HUES64 (cell line): ENCODE data around the gene FAM234A. TPM values are rescaled to one million over a fixed set of nuclear protein-coding genes. Genes with fewer than 3 reads are reported as not detected.
A peak's percentile ranks its signal among the peaks of the same experiment; 100 is the strongest.

Source experiments
- H3K27ac ChIP-seq: 2 replicates; pipeline ENCODE4 v1.7.0; 2013; ENCODE audit warnings: low read depth, low read length, inconsistent platforms
- H3K27me3 ChIP-seq: 2 replicates; pipeline ENCODE4 v1.6.1; 2013; ENCODE audit warnings: mild to moderate bottlenecking, low read length; ENCODE audit not compliant: insufficient read depth
- H3K36me3 ChIP-seq: 2 replicates; pipeline ENCODE4 v1.6.1; 2013; ENCODE audit warnings: mild to moderate bottlenecking, low read length; ENCODE audit not compliant: insufficient read depth
- H3K4me1 ChIP-seq: 2 replicates; pipeline ENCODE4 v1.6.1; 2013; ENCODE audit warnings: mild to moderate bottlenecking, low read length, moderate library complexity; ENCODE audit not compliant: insufficient read depth
- H3K4me3 ChIP-seq: 2 replicates; pipeline ENCODE4 v1.5.1; 2013; ENCODE audit warnings: mild to moderate bottlenecking, low read length, moderate library complexity
- H3K9ac ChIP-seq: 2 replicates; pipeline ENCODE4 v1.6.1; 2013; ENCODE audit warnings: mild to moderate bottlenecking, low read depth, low read length
- H3K9me3 ChIP-seq: 2 replicates; pipeline ENCODE4 v1.6.1; 2013; ENCODE audit warnings: low read depth, low read length; ENCODE audit not compliant: insufficient read depth
- WGBS: fragments of 150-250, 120-280 bp; methylation state at CpG from one replicate; pipeline ENCODE4 v1.1.7; 2013; ENCODE audit warnings: missing lambda C conversion rate; 5-methylcytosine and 5-hydroxymethylcytosine counted together
- polyA plus RNA-seq, 2 experiments: library from polyadenylated mRNA; stranded (reverse); fragments of 50-300 nt; gene quantifications; one replicate each; pipeline ENCODE4 v1.2.3, GENCODE V29; 2013

Gene FAM234A
- 50.7 TPM for polyA plus RNA-seq (2013, experiment 1 of 2)
- 56.2 TPM for polyA plus RNA-seq (2013, experiment 2 of 2)

- peak within 1 kb of the TSS; percentile 96 for H3K27ac ChIP-seq
- H3K9me3 ChIP-seq: no peaks in the 10 kb centered on the region
- under 1% methylated on average over 85 of the region's 85 CpGs for WGBS
Observed at GRCh38 chr16:234468-235305, at the start of gene FAM234A. FAM234A (plus strand) TSS chr16:234821; CDS start chr16:254414, 19,593 bp downstream.

GRCh38 chr16:185213-185612 lies 49.4 kb upstream of the FAM234A start:
- Histone ChIP-seq H3K36me3 (peaks cover 41% of the 10 kb centered on the region), H3K9ac (no peak overlapping the region)
- 95% methylated on average over 13 of the region's 13 CpGs for WGBS

More at GRCh38 chr16:234468-235305, at the start of gene FAM234A:
- Histone ChIP-seq H3K36me3 (no peaks in the 10 kb centered on the region), H3K4me3 (peak within 1 kb of the TSS; percentile 85), H3K27me3 (no peaks in the 10 kb centered on the region), H3K4me1 (no peaks in the 10 kb centered on the region), H3K9ac (peak within 1 kb of the TSS; percentile 92)

GRCh38 chr16:185691-186090 lies 48.9 kb upstream of the FAM234A start:
- Histone ChIP-seq H3K27ac (no peak overlapping the region), H3K27me3 (peaks cover 6% of the 10 kb centered on the region), H3K4me1 (no peaks in the 10 kb centered on the region), H3K4me3 (no peak overlapping the region), H3K36me3 (peaks cover 45% of the 10 kb centered on the region), H3K9ac (no peak overlapping the region), H3K9me3 (no peaks in the 10 kb centered on the region)
- 96% methylated on average over 9 of the region's 11 CpGs for WGBS

More at GRCh38 chr16:185213-185612, 49.4 kb upstream of the FAM234A start:
- Histone ChIP-seq H3K4me1 (no peaks in the 10 kb centered on the region), H3K4me3 (no peak overlapping the region), H3K27me3 (peaks cover 11% of the 10 kb centered on the region), H3K27ac (0 out of 2 replicates have a peak overlapping the region, but pooled peaks have one; percentile 25), H3K9me3 (no peaks in the 10 kb centered on the region)

- Histone ChIP-seq H3K36me3 (peaks cover 62% of the 10 kb centered on the region), H3K9me3 (no peaks in the 10 kb centered on the region), H3K4me1 (no peaks in the 10 kb centered on the region), H3K27ac (no peak overlapping the region), H3K27me3 (no peaks in the 10 kb centered on the region), H3K4me3 (no peak overlapping the region), H3K9ac (no peak overlapping the region)
- WGBS: 96% methylated on average over 6 of the region's 8 CpGs
Observed at GRCh38 chr16:187330-187729, 47.3 kb upstream of the FAM234A start.

- 94% methylated on average over 8 of the region's 8 CpGs for WGBS
- Histone ChIP-seq H3K4me3 (no peak overlapping the region), H3K9me3 (no peaks in the 10 kb centered on the region), H3K27me3 (no peaks in the 10 kb centered on the region), H3K36me3 (peaks cover 75% of the 10 kb centered on the region), H3K27ac (no peak overlapping the region), H3K4me1 (no peaks in the 10 kb centered on the region), H3K9ac (no peak overlapping the region)
Observed at GRCh38 chr16:188674-189073, 45.9 kb upstream of the FAM234A start.

GRCh38 chr16:189604-190186 lies 44.9 kb upstream of the FAM234A start:
- H3K36me3 ChIP-seq: peaks cover 84% of the 10 kb centered on the region
- H3K27ac ChIP-seq: no peak overlapping the region
- 96% methylated on average over 34 of the region's 34 CpGs for WGBS
- H3K4me1 ChIP-seq: no peaks in the 10 kb centered on the region
- no peaks in the 10 kb centered on the region for H3K27me3 ChIP-seq
- no peaks in the 10 kb centered on the region for H3K9me3 ChIP-seq
- no peak overlapping the region for H3K9ac ChIP-seq
- no peak overlapping the region for H3K4me3 ChIP-seq

GRCh38 chr16:191831-192230 lies 42.8 kb upstream of the FAM234A start:
- no peaks in the 10 kb centered on the region for H3K9me3 ChIP-seq
- H3K27ac ChIP-seq: no peak overlapping the region
- H3K36me3 ChIP-seq: peaks cover 96% of the 10 kb centered on the region
- 95% methylated on average over 3 of the region's 4 CpGs for WGBS
- no peak overlapping the region for H3K9ac ChIP-seq
- H3K27me3 ChIP-seq: no peaks in the 10 kb centered on the region
- H3K4me1 ChIP-seq: no peaks in the 10 kb centered on the region
- no peak overlapping the region for H3K4me3 ChIP-seq

- Histone ChIP-seq H3K4me1 (no peaks in the 10 kb centered on the region), H3K27me3 (no peaks in the 10 kb centered on the region), H3K9ac (no peak overlapping the region), H3K27ac (no peak overlapping the region), H3K9me3 (no peaks in the 10 kb centered on the region), H3K36me3 (peaks cover 99% of the 10 kb centered on the region), H3K4me3 (no peak overlapping the region)
- WGBS: 93% methylated on average over 11 of the region's 11 CpGs
Observed at GRCh38 chr16:192686-193085, 41.9 kb upstream of the FAM234A start.

- Histone ChIP-seq H3K27me3 (no peaks in the 10 kb centered on the region), H3K4me1 (no peaks in the 10 kb centered on the region), H3K9ac (no peak overlapping the region), H3K27ac (no peak overlapping the region), H3K4me3 (no peak overlapping the region), H3K9me3 (no peaks in the 10 kb centered on the region), H3K36me3 (peaks cover 98% of the 10 kb centered on the region)
- WGBS: 95% methylated on average over 15 of the region's 15 CpGs
Observed at GRCh38 chr16:193441-193840, 41.2 kb upstream of the FAM234A start.

- Histone ChIP-seq H3K27me3 (no peaks in the 10 kb centered on the region), H3K9me3 (no peaks in the 10 kb centered on the region), H3K9ac (no peak overlapping the region), H3K4me3 (no peak overlapping the region), H3K36me3 (peaks cover 97% of the 10 kb centered on the region), H3K4me1 (no peaks in the 10 kb centered on the region), H3K27ac (no peak overlapping the region)
- WGBS: 94% methylated on average over 6 of the region's 6 CpGs
Observed at GRCh38 chr16:194516-194915, 40.1 kb upstream of the FAM234A start.

GRCh38 chr16:200388-200787 lies 34.2 kb upstream of the FAM234A start:
- no peak overlapping the region for H3K27ac ChIP-seq
- H3K9me3 ChIP-seq: no peaks in the 10 kb centered on the region
- no peaks in the 10 kb centered on the region for H3K27me3 ChIP-seq
- H3K36me3 ChIP-seq: peaks cover 87% of the 10 kb centered on the region
- no peak overlapping the region for H3K4me3 ChIP-seq
- no peaks in the 10 kb centered on the region for H3K4me1 ChIP-seq
- H3K9ac ChIP-seq: no peak overlapping the region
- 94% methylated on average over 5 of the region's 5 CpGs for WGBS
